Activated CD8-positive, alpha-beta memory T cell treated with anti-CD3 and anti-CD28 coated beads, Interleukin-2, amount 50 U/mL, for 4 hours (primary cell): ENCODE results near the gene TMEM30B.

ENCODE experiments used
- DNase-seq: peaks from one replicate; pipeline ENCODE4 v3.0.0-alpha.2; 2020

TMEM30B gene

GRCh38 chr14:61298824-61299223, 17.7 kb upstream of the TMEM30B start:
- DNase-seq, result no peak

GRCh38 chr14:61297581-61297980, 16.4 kb upstream of the TMEM30B start:
- no peak for DNase-seq

- no peak for DNase-seq
These were observed 15.8 kb upstream of the TMEM30B start for GRCh38 chr14:61296719-61297502.

- no peak for DNase-seq
These were observed 15.0 kb upstream of the TMEM30B start for GRCh38 chr14:61296151-61296550.

- DNase-seq, result no peak
These were observed 9.6 kb upstream of the TMEM30B start for GRCh38 chr14:61290701-61291100.

GRCh38 chr14:61288720-61289119, 7.6 kb upstream of the TMEM30B start:
- DNase-seq, result no peak

- no peak for DNase-seq
These were observed 7.1 kb upstream of the TMEM30B start for GRCh38 chr14:61288228-61288627.

GRCh38 chr14:61287196-61287595, 6.1 kb upstream of the TMEM30B start:
- no peak for DNase-seq

- DNase-seq, result no peak
These were observed 4.2 kb upstream of the TMEM30B start for GRCh38 chr14:61285364-61285763.

GRCh38 chr14:61284001-61284400, 2.9 kb upstream of the TMEM30B start:
- DNase-seq, result no peak

GRCh38 chr14:61282746-61283145, 1.6 kb upstream of the TMEM30B start:
- no peak for DNase-seq

- no peak for DNase-seq
These were observed 774 bp upstream of the TMEM30B start for GRCh38 chr14:61281948-61282275.

- DNase-seq, result peak; percentile 85
These were observed 482 bp downstream of the TMEM30B start for GRCh38 chr14:61280526-61281185.

- DNase-seq, result peak; percentile 50
These were observed 1.0 kb downstream of the TMEM30B start for GRCh38 chr14:61280092-61280525.

GRCh38 chr14:61279082-61279481, 2.1 kb downstream of the TMEM30B start:
- DNase-seq, result no peak

- DNase-seq, result no peak
These were observed 3.4 kb downstream of the TMEM30B start for GRCh38 chr14:61277784-61278183.

- no peak for DNase-seq
These were observed 3.9 kb downstream of the TMEM30B start for GRCh38 chr14:61277232-61277631.

GRCh38 chr14:61271552-61271951, 9.6 kb downstream of the TMEM30B start:
- no peak for DNase-seq

GRCh38 chr14:61270714-61271113, 10.4 kb downstream of the TMEM30B start:
- no peak for DNase-seq

- peak; percentile 79 for DNase-seq
These were observed 11.6 kb downstream of the TMEM30B start for GRCh38 chr14:61269321-61270083.

- no peak for DNase-seq
These were observed 12.3 kb downstream of the TMEM30B start for GRCh38 chr14:61268812-61269211.

- DNase-seq, result no peak
These were observed 14.0 kb downstream of the TMEM30B start for GRCh38 chr14:61266891-61267740.

GRCh38 chr14:61266436-61266835, 14.7 kb downstream of the TMEM30B start:
- no peak for DNase-seq
